ENCODE measurements around the gene TLX3.
"Not testable (repeated sequence)": the region's sequence is repeated elsewhere in the genome, so short reads cannot be mapped to it uniquely, and the experiment has no call there.

TLX3 gene

DNA sequence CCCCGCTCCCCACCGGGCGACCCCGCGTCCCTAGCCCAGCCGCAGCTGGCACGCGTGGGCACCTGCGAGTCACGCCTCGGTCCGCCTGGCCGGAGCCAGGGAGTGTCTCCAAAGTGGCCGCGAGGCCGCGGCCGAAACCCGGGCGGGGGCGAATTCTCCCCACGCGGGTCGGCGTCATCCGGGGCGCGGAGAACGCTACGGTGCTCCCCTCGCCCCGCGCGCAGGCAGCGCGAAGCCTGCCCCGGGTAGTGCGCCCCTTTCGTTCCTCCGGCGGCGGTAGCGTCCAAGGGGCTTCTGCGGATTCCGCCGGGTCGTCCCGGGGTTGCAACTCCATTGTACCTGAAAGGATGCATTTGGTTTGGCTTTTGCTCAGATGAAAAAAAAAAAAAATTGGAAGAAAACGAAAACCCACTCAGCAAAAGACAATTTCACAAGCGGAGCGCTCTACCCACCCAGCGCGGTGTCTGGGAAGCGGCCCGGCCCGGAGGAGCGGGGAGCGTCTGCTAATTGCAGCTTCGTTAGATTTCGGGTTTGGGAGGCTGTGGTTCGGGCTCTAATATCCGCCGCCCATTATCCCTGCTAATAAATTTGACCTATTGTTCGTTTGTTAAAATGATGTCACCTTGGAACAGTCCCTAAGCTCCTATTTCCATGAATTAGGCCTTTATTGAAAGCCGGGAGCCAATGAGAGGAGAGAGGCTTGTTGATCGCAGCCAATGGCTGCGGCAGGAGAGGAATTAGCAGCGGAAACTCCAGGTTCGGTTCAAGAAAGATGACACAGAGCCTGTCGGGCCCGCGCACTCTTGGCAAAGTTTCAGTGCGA lies at the start of gene TLX3:
Gene TLX3, plus strand, starts transcription at position 796 of the 823 bp plus-strand sequence. CDS start 118 bp downstream, outside the sequence.
- DNase-seq = no peak

- no peak for DNase-seq
Measured at GRCh38 chr5:171261361-171261760, 47.7 kb upstream of the TLX3 start.

GRCh38 chr5:171261904-171262303 lies 47.1 kb upstream of the TLX3 start:
- no peak for DNase-seq

DNA sequence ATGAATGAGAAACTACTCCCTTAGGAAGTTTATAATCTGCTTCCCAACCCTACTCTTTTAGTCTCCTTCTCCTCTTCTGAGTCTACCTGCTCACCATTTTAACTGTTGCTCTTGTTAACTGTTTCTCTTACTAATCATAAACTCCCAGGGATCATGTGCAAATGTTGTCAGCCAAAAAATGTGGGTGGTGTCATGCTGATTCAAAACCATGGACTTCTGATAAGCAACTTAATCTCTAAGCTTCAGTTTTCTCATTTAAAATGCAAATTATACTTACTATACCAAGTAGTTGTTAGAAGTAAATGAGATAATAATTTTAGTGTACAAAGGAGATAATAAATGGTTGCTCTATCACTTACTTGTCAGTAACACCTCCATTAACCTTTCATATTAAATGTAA lies 45.9 kb upstream of the TLX3 start:
- DNase-seq = no peak

DNA sequence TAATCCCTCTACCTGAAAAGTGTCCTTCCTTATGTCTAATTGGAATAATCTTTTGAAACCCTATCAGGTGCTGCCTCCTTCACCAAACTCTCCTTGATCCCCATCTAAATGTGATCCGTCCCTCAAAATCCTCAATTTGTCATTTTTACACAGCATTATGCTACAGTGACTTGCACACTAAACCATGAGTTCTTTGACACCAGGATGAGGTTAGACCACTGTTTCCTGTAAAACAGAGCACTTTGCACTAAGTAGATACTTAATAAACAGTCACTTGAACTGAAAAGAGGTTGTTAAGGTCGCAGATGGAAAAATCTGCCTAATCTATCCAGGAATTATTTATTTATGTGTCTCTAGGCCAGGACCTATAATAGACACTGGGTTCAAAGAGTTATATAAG lies 44.2 kb upstream of the TLX3 start:
- DNase-seq = no peak

DNA sequence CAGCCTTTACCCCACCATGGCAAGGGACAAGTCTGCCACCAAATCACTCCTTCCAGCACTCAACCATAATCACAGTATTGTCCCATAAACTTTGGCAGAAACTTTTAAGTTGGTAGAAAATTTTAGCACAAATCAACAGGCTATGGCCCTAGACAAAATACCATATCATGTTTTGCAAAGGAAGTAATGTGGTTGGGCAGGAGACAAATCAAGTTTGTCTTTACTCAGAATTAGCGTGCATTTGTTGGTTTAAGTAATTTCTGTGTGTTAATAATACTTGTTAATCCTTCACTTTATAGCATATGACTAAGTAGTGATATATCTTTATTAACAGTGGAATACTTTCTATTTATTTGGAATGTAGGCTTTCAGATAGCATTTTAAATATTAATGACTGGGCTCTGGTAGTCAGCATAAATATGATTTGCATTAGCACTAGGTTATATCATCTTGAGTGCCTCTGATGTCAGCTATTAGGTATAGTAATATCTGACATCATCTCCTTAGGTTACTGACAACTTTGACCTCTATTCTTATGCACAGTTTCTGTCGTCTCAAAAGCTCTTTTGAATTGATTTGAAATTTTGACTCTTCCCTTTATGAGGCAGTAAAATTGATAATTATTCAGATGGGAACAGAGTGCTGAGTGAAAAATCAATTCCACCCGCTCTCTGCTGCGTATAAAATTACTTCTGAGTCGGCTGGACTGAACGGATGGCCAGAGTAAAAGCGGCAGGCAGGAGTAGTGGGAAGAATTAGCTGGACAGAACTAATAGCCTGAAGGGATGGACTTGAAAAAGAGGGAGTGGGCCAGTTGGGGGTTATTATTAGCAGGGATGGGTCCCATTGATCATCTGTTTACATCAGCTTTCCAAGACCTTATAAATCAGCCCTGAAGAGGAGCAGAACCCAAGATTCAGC lies 40.1 kb upstream of the TLX3 start:
- DNase-seq = no peak

GRCh38 chr5:171269717-171270116 lies 39.3 kb upstream of the TLX3 start:
- no peak for DNase-seq

DNA sequence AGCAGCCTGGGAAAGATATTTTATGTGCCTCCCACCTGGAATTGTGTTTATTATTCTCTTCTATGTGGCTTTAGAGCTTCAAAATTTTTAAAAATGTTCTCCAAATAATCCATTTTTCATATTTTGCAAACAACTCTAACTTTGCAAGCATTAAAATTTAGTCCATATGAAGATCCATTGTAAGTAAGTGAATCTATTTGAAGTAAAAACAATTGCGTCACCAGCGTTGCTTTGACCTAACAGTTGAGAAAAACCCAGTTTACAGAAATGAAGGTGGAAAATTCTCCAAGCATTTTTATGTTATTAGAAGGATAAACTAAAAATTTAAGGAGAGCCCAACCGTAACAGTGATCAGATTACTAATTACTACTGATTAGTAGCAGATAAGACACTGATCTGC lies 38.9 kb upstream of the TLX3 start:
- no peak for DNase-seq

- no peak for DNase-seq
Measured at GRCh38 chr5:171271798-171272197, 37.2 kb upstream of the TLX3 start.

GRCh38 chr5:171272996-171273970 lies 35.8 kb upstream of the TLX3 start:
- DNase-seq = peak; percentile 10

DNA sequence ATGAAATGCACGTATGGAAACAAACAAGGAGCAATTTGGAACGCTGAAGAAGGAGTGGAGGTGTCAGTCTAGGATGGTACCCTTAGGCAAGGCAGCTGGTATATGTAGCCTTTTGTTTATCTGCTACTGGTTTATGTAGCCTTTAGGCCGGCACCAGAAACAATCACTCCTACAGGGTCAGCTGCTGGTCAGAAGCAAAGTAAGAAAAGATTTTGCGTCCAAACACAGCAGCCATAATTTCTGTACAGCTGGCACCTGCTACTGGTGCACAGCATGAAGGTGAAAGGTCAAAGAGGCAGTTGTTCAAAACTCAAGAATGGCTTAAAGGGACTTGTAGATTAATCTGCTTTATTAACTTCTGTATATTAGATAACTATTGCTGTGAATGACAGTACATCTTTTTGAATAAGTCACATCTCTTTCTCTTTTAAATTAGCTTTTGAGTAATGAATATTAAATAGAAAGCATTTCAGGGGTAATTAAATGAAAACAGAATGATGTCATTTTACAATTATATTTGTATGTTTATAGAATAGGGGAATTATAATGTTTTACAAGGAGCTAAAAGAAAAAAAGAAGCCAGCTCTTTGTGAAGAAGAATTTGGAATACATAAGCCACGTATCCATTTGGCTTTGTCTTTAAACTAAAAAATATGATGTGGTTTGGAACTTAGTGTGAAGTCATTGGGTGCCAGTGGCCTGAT lies 33.1 kb upstream of the TLX3 start:
- DNase-seq = no peak

- DNase-seq = no peak
Measured at GRCh38 chr5:171283753-171284152, 25.3 kb upstream of the TLX3 start.

DNA sequence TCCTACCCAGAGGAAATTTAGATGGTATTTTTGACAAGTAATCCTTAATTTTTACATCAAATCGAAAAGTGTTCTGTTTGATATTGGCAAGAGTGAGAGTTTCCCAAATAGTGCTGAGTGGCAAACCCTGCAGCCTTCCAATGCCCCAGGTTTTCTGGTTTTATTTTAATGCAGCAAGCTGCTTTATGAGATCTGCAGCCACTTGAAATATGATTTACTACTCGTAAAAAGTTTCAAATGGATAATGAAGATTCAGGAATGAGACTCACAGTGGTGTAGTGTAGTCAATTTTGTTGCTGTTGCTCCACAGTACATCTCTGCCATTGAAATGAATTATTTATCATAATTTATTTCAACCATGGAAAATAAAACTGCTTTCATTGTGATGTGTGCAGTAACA lies 23.6 kb upstream of the TLX3 start:
- DNase-seq = no peak

DNA sequence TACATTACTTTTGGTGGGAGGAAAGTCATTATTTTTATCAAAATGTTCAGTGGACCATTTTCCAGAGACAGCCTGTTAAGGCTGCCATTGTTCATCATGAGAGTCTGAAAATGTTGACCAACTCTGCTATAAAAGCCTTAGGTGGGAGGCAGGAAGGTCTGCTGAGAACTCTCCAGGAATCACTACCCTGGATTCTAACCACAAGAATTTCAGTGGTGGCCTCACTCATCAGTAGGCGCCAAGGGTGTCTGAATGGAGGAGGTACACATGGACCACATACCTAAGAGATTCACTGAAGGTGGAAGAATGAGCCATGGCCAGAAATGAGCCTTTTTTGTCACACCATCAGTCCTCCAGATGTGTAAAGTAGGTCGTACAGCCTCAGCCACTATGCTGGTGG lies 21.0 kb upstream of the TLX3 start:
- no peak for DNase-seq

DNA sequence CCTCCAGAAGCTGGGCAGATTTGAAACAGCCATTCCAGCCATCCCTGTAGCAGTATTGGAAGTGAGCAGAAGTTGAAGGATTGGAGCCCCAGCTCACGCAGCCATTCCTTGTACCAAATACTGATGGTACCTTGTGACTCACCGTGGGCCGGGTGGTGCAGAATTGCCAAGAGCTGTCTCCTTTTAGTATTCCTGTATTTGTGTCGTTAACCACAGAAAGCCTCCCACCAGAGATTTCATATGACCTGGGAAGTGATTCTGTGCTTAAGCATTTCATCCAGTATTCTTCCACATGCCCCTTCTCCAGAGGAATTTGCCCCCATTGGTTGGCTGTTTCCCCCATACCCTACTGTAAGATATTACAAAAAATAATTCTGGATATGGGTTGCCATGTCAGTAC lies 17.7 kb upstream of the TLX3 start:
- no peak for DNase-seq

DNA sequence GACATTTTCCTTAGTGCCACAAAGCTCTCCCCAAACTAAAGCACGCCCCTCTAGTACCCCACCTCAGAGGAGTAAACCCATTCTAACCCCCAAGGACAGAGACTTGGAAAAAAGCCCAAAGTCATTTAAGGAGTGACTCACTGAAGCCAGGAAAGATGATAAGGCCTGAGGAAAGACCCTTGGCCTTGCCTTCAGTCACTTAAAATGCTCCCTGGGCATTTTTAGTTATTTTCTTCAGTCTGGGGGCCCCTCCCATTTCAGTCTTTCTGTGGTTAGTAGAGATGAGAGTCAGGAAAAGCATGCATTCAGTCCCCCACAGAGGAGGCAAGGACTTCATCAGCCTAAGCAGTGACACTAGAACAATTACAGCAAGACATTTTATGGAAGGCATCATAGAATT lies 13.7 kb upstream of the TLX3 start:
- DNase-seq = no peak

DNA sequence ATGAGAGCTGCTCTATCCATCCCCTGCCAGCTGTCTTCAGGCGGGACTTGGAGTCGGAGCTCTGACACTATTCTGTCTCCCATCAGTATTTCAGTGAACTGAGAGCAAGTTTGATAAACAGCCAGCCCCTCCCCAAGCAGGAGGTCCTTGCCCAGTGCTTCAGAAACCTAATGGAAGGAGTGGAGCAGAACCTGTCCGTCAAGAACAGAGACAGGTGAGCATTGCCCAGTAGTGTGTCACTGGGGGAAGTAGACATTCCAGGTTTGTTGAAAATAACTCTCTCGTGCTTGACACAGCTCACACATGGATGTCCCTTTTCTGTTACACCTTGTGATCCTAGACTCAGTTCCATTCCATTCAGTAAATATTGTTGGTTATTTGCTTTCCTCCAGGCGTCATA lies 13.2 kb upstream of the TLX3 start:
- DNase-seq = no peak

DNA sequence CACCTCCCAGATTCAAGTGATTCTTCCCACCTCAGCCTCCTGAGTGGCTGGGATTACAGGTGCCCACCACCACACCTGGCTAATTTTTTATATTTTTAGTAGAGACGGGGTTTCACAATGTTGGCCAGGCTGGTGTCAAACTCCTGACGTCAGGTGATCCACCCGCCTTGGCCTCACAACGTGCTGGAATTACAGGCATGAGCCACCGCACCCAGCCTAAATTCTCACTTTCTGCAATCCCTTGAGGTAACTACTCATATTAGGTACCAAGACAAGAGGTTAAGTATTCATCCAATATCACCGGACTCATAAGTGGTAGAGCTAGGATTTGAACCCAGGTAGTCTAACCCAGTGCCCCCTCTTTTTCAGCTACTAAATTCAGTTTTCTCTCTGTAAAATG lies 11.1 kb upstream of the TLX3 start:
- DNase-seq = not testable (repeated sequence)

GRCh38 chr5:171299228-171299627 lies 9.8 kb upstream of the TLX3 start:
- no peak for DNase-seq

DNA sequence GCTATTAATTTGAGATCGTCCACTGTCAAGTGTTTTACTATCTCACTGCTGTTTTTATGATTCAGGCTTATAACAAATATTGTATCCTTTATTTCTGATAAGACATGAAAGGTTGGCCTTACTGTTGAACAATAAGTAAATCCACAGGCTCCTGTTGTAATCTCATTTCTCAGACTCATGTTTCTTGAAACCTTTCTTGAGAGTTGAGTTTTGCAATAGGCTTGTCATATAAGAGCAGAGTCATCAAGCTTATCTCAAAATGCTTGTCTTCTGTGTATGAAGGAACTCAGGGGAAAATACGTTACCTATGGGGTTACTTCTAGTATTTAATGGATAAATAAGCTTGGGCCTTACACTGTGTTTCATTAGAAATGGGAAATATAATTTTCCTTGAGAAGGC lies 9.2 kb upstream of the TLX3 start:
- DNase-seq = no peak

DNA sequence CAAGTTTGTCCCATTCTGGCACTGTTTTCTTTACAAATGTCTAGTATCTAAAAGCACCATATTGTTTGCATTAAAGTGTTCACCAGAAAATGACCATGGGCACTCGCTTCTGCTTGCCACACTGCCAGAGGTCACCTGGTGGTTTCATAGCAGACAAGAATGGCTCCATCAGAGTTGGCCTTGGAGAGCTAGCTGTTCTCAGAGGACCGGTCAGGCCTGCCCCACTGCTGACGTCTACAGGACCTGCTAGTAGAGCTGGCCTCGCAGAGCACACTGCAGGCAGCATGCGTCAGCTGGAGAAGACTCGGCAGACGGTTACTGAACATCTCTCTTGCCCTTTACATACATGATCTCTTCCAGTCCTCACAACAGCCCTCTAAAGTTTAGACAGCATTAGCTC lies 8.7 kb upstream of the TLX3 start:
- no peak for DNase-seq

- DNase-seq = no peak
Measured at GRCh38 chr5:171306166-171306565, 2.9 kb upstream of the TLX3 start.

Measured in suppressor macrophage treated with lipopolysaccharide for 4 hours (primary cell).